ENCODE measurements around the gene IGFL4. TPM values are rescaled to one million over a fixed set of nuclear protein-coding genes. Genes with fewer than 3 reads are reported as not detected.

Gene IGFL4
- total RNA-seq, 1 donor from 2014 or later, result 2.3 TPM

- TF ChIP-seq EZH2 (IDR thresholded peaks at IDR 0.05; ENCODE audit: insufficient read depth, low read length) (no peak), CTCF (IDR thresholded peaks at IDR 0.05; ENCODE audit: insufficient read depth, low read depth, low read length) (no peak)
- H4K20me1 ChIP-seq (ENCODE audit: insufficient read depth, low read length), result peaks cover 48% of the 10 kb centered on the region
- FAIRE-seq (no peak), DNase-seq (ENCODE audit: low read depth) (no peak)
- peaks cover 21% of the 10 kb centered on the region for H3K27me3 ChIP-seq (ENCODE audit: insufficient read depth, low read length)
- no peak overlapping the region for H3K4me3 ChIP-seq (ENCODE audit: insufficient read depth, low read depth, low read length)
- Mint-ChIP-seq H3K36me3 (ENCODE audit: low read depth, unreplicated experiment) (peaks cover 9% of the 10 kb centered on the region), H3K4me3 (ENCODE audit: unreplicated experiment) (no peak overlapping the region), H3K9me3 (ENCODE audit: unreplicated experiment) (no peaks in the 10 kb centered on the region), H3K27me3 (ENCODE audit: low read depth, unreplicated experiment) (peaks cover 25% of the 10 kb centered on the region), H3K27ac (ENCODE audit: unreplicated experiment) (no peak overlapping the region), H3K4me1 (ENCODE audit: low read depth, unreplicated experiment) (peaks cover 4% of the 10 kb centered on the region)
- H3K4me2 ChIP-seq (ENCODE audit: low read length), result no peak overlapping the region
- peaks cover 17% of the 10 kb centered on the region for H3K4me1 ChIP-seq (ENCODE audit: insufficient read depth, low read length)
- H3K27ac ChIP-seq (ENCODE audit: low read depth, low read length), result no peak overlapping the region
- no peaks in the 10 kb centered on the region for H3K79me2 ChIP-seq (ENCODE audit: insufficient read depth, low read length)
- no peak overlapping the region for H3K9ac ChIP-seq (ENCODE audit: low read length)
- H3K36me3 ChIP-seq (ENCODE audit: insufficient read depth, low read length), result no peaks in the 10 kb centered on the region
- H2AFZ ChIP-seq (ENCODE audit: low read depth, low read length), result no peak overlapping the region
- no peaks in the 10 kb centered on the region for H3K9me3 ChIP-seq (ENCODE audit: insufficient read depth, low read depth, low read length)
Measured at GRCh38 chr19:46019270-46019669, 21.5 kb downstream of the IGFL4 start.

DNA sequence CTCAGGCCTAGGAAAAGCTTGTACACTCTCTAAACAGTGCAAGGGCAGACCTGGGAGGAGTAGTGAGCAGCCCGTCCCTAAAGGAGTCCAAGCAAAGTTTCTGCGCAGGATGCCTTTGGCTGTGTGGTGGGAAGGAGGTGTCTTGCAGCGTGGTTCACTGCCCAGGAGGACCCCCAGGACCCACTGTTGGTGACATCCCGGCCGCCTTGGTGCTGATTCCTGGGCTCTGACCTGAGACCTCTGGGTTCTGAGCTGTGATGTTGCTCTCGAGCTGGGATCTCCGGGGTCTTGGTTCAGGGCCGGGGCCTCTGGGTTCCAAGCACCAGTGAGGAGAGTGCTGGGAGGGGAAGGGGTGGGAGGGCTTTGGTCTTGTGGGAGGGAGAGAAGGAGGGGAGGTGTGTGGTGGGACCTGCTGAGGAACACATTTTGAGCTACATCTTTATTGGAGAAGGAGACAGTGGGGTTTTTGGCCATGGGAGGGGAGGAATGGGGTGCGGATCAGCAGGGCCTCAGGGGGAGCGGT is 22.0 kb downstream of the IGFL4 start:
- H3K4me1 Mint-ChIP-seq (ENCODE audit: low read depth, unreplicated experiment), result peaks cover 4% of the 10 kb centered on the region

More for the DNA sequence above, 22.0 kb downstream of the IGFL4 start:
- Histone ChIP-seq H3K4me3 (ENCODE audit: insufficient read depth, low read depth, low read length) (no peak overlapping the region), H3K27ac (ENCODE audit: low read depth, low read length) (no peak overlapping the region), H3K4me1 (ENCODE audit: insufficient read depth, low read length) (peaks cover 17% of the 10 kb centered on the region), H3K79me2 (ENCODE audit: insufficient read depth, low read length) (no peaks in the 10 kb centered on the region), H3K9me3 (ENCODE audit: insufficient read depth, low read depth, low read length) (no peaks in the 10 kb centered on the region), H3K27me3 (ENCODE audit: insufficient read depth, low read length) (peaks cover 19% of the 10 kb centered on the region), H3K4me2 (ENCODE audit: low read length) (no peak overlapping the region), H2AFZ (ENCODE audit: low read depth, low read length) (no peak overlapping the region), H3K36me3 (ENCODE audit: insufficient read depth, low read length) (no peaks in the 10 kb centered on the region), H4K20me1 (ENCODE audit: insufficient read depth, low read length) (peaks cover 50% of the 10 kb centered on the region), H3K9ac (ENCODE audit: low read length) (no peak overlapping the region)
- no peak for TF ChIP-seq EZH2 (IDR thresholded peaks at IDR 0.05; ENCODE audit: insufficient read depth, low read length)
- TF ChIP-seq CTCF (IDR thresholded peaks at IDR 0.05; ENCODE audit: insufficient read depth, low read depth, low read length), result no peak
- H3K4me3 Mint-ChIP-seq (ENCODE audit: unreplicated experiment), result no peak overlapping the region
- H3K27ac Mint-ChIP-seq (ENCODE audit: unreplicated experiment), result no peak overlapping the region
- no peaks in the 10 kb centered on the region for H3K9me3 Mint-ChIP-seq (ENCODE audit: unreplicated experiment)
- peaks cover 25% of the 10 kb centered on the region for H3K27me3 Mint-ChIP-seq (ENCODE audit: low read depth, unreplicated experiment)
- no peak for FAIRE-seq
- H3K36me3 Mint-ChIP-seq (ENCODE audit: low read depth, unreplicated experiment), result peaks cover 8% of the 10 kb centered on the region
- no peak for DNase-seq (ENCODE audit: low read depth)

All from astrocyte (in vitro differentiated cells and primary cell).